H9 (cell line): Measurements from ENCODE around the gene RBM22. TPM values are rescaled to one million over a fixed set of nuclear protein-coding genes. Genes with fewer than 3 reads are reported as not detected.
A peak's percentile ranks its signal among the peaks of the same experiment; 100 is the strongest.

Source experiments
- DNase-seq: peaks from one replicate; pipeline ENCODE4 v3.0.0-alpha.2; 2017
- H2AFZ ChIP-seq: one replicate; pipeline ENCODE4 v1.6.1; 2013; ENCODE audit warnings: mild to moderate bottlenecking, low read length, control low read depth, moderate library complexity
- H2AK5ac ChIP-seq: 2 replicates; pipeline ENCODE4 v1.6.1; 2013; ENCODE audit warnings: low read length, control low read depth, mixed read lengths; ENCODE audit not compliant: insufficient read length
- H2BK120ac ChIP-seq: one replicate; pipeline ENCODE4 v1.6.1; 2013; ENCODE audit warnings: low read depth, mild to moderate bottlenecking, low read length, control low read depth, inconsistent platforms; ENCODE audit not compliant: poor library complexity, severe bottlenecking
- H2BK12ac ChIP-seq: 2 replicates; pipeline ENCODE4 v1.6.1; 2013; ENCODE audit warnings: low read length, control low read depth, mixed read lengths, low read depth; ENCODE audit not compliant: insufficient read length
- H2BK15ac ChIP-seq: 2 replicates; pipeline ENCODE4 v1.6.1; 2013; ENCODE audit warnings: low read depth, low read length, control low read depth
- H2BK20ac ChIP-seq: one replicate; pipeline ENCODE4 v1.6.1; 2013; ENCODE audit warnings: low read depth, mild to moderate bottlenecking, low read length, control low read depth, inconsistent platforms; ENCODE audit not compliant: poor library complexity, severe bottlenecking
- H2BK5ac ChIP-seq: 2 replicates; pipeline ENCODE4 v1.6.1; 2013; ENCODE audit warnings: low read length, control low read depth, mixed read lengths; ENCODE audit not compliant: insufficient read length
- H3K14ac ChIP-seq: 2 replicates; pipeline ENCODE4 v1.6.1; 2013; ENCODE audit warnings: low read length, control low read depth; ENCODE audit not compliant: insufficient read depth
- H3K18ac ChIP-seq: 2 replicates; pipeline ENCODE4 v1.6.1; 2013; ENCODE audit warnings: low read depth, mild to moderate bottlenecking, mixed read lengths, low read length, control low read depth; ENCODE audit not compliant: insufficient read length
- H3K23ac ChIP-seq: 2 replicates; pipeline ENCODE4 v1.6.1; 2013; ENCODE audit warnings: low read length, control low read depth, mixed read lengths, low read depth; ENCODE audit not compliant: insufficient read length
- H3K23me2 ChIP-seq: 2 replicates; pipeline ENCODE4 v1.6.1; 2013; ENCODE audit warnings: low read depth, mild to moderate bottlenecking, mixed read lengths, low read length, control low read depth; ENCODE audit not compliant: insufficient read length, poor library complexity, severe bottlenecking
- H3K27ac ChIP-seq: 2 replicates; pipeline ENCODE4 v1.5.1; 2013; ENCODE audit warnings: low read length, control low read depth, mixed read lengths, low read depth; ENCODE audit not compliant: insufficient read length
- H3K27me3 ChIP-seq: 2 replicates; pipeline ENCODE4 v1.6.1; 2013; ENCODE audit warnings: low read length, control low read depth, inconsistent platforms; ENCODE audit not compliant: insufficient read depth
- H3K4ac ChIP-seq: 2 replicates; pipeline ENCODE4 v1.6.1; 2013; ENCODE audit warnings: low read depth, mild to moderate bottlenecking, control low read depth, inconsistent platforms, low read length, moderate library complexity
- H3K4me1 ChIP-seq: 2 replicates; pipeline ENCODE4 v1.6.1; 2013; ENCODE audit warnings: low read length, control low read depth, inconsistent platforms; ENCODE audit not compliant: insufficient read depth
- H3K4me2 ChIP-seq: 2 replicates; pipeline ENCODE4 v1.6.1; 2013; ENCODE audit warnings: low read length, control low read depth, mixed read lengths; ENCODE audit not compliant: insufficient read length, insufficient read depth
- H3K56ac ChIP-seq: 2 replicates; pipeline ENCODE4 v1.6.1; 2013; ENCODE audit warnings: low read depth, mild to moderate bottlenecking, mixed read lengths, low read length, control low read depth; ENCODE audit not compliant: insufficient read length
- H3K79me1 ChIP-seq: 2 replicates; pipeline ENCODE4 v1.6.1; 2013; ENCODE audit warnings: low read depth, mild to moderate bottlenecking, moderate library complexity, low read length, control low read depth, inconsistent platforms; ENCODE audit not compliant: insufficient read depth, poor library complexity, severe bottlenecking
- H3K79me2 ChIP-seq: 2 replicates; pipeline ENCODE4 v1.6.1; 2013; ENCODE audit warnings: low read length, control low read depth, inconsistent platforms; ENCODE audit not compliant: insufficient read depth
- H3K9ac ChIP-seq: 2 replicates; pipeline ENCODE4 v1.6.1; 2013; ENCODE audit warnings: low read length, control low read depth, mixed read lengths; ENCODE audit not compliant: insufficient read length; ENCODE audit errors: extremely low read depth
- H3K9me3 ChIP-seq: one replicate; pipeline ENCODE4 v1.6.1; 2013; ENCODE audit warnings: low read depth, low read length, inconsistent platforms; ENCODE audit not compliant: control insufficient read depth
- H3T11ph ChIP-seq: one replicate; pipeline ENCODE4 v1.6.1; 2013; ENCODE audit warnings: mild to moderate bottlenecking, low read length, control low read depth, inconsistent platforms
- H4K20me1 ChIP-seq: one replicate; pipeline ENCODE4 v1.6.1; 2013; ENCODE audit not compliant: control insufficient read depth, insufficient read length, insufficient read depth
- H4K5ac ChIP-seq: 2 replicates; pipeline ENCODE4 v1.6.1; 2013; ENCODE audit warnings: low read depth, mild to moderate bottlenecking, mixed read lengths, low read length, control low read depth; ENCODE audit not compliant: insufficient read length
- H4K8ac ChIP-seq: replicated peaks from 2 replicates; pipeline ENCODE4 v1.6.1; 2013; ENCODE audit warnings: low read length, control low read depth, mixed read lengths, low read depth; ENCODE audit not compliant: insufficient read length
- H4K91ac ChIP-seq: 2 replicates; pipeline ENCODE4 v1.6.1; 2013; ENCODE audit warnings: low read depth, mild to moderate bottlenecking, moderate library complexity, mixed read lengths, low read length, control low read depth; ENCODE audit not compliant: insufficient read length
- H3K27ac Mint-ChIP-seq, 3 experiments: 2 replicates in 2 of 3; 3 replicates in 1 of 3; pipeline ENCODE4 v1.8.0; 2020 to 2021; ENCODE audit warnings: mixed read lengths in 3 of 3, mild to moderate bottlenecking in 1 of 3, moderate library complexity in 1 of 3
- H3K27me3 Mint-ChIP-seq: 2 replicates; pipeline ENCODE4 v1.8.0; 2021; ENCODE audit warnings: low read depth, mild to moderate bottlenecking, moderate library complexity, mixed read lengths
- H3K36me3 Mint-ChIP-seq, 3 experiments: 2 replicates in 2 of 3; 3 replicates in 1 of 3; pipeline ENCODE4 v1.8.0; 2020 to 2021; ENCODE audit warnings: low read depth in 3 of 3, mixed read lengths in 3 of 3; ENCODE audit not compliant: insufficient read depth in 1 of 3
- H3K4me1 Mint-ChIP-seq, 2 experiments: 2 replicates each; pipeline ENCODE4 v1.8.0; 2020; ENCODE audit warnings: mixed read lengths in 2 of 2
- H3K4me3 Mint-ChIP-seq, 2 experiments: 2 replicates in 1 of 2; 3 replicates in 1 of 2; pipeline ENCODE4 v1.8.0; 2020 to 2021; ENCODE audit warnings: mild to moderate bottlenecking in 2 of 2, mixed read lengths in 2 of 2, moderate library complexity in 1 of 2
- H3K9me3 Mint-ChIP-seq, 2 experiments: 2 replicates in 1 of 2; 3 replicates in 1 of 2; pipeline ENCODE4 v1.8.0; 2020; ENCODE audit warnings: mild to moderate bottlenecking in 2 of 2, mixed read lengths in 2 of 2, moderate library complexity in 1 of 2
- CTCF ChIP-seq: fragments of 200-600 bp; sonication (generic); conservative IDR thresholded peaks from 3 replicates; pipeline ENCODE4 v1.8.0; 2021; ENCODE audit warnings: antibody characterized with exemption, mild to moderate bottlenecking
- WGBS: extraction: QIAGEN DNeasy Blood & Tissue Kit; methylation state at CpG from one replicate; pipeline ENCODE4 v1.1.7; 2013; ENCODE audit warnings: missing lambda C conversion rate, low lambda C conversion rate, mixed read lengths; ENCODE audit not compliant: insufficient read length; ENCODE audit errors: extremely low coverage; 5-methylcytosine and 5-hydroxymethylcytosine counted together
- total RNA-seq: library from RNA; stranded (reverse); gene quantifications from 2 replicates; pipeline ENCODE4 v1.2.1, GENCODE V29; 2021

Gene RBM22
- total RNA-seq, 1 experiment from 2014 or later: 47.0 TPM

GRCh38 chr5:150661821-150662596 is 38.9 kb downstream of the RBM22 start:
- Histone ChIP-seq H3K4me2 (no peak overlapping the region), H4K91ac (no peak overlapping the region), H3K18ac (no peak overlapping the region), H2AFZ (no peak overlapping the region), H3K23ac (no peak overlapping the region), H2BK12ac (no peak overlapping the region), H4K20me1 (no peaks in the 10 kb centered on the region), H3K9ac (no peak overlapping the region), H3T11ph (no peak overlapping the region), H2BK15ac (no peak overlapping the region), H3K4ac (no peak overlapping the region), H3K4me1 (no peaks in the 10 kb centered on the region), H4K8ac (no peak overlapping the region), H2BK5ac (no peak overlapping the region), H3K79me2 (no peaks in the 10 kb centered on the region), H2AK5ac (no peak overlapping the region), H3K23me2 (no peaks in the 10 kb centered on the region), H3K79me1 (no peaks in the 10 kb centered on the region), H3K56ac (no peak overlapping the region), H3K27ac (no peak overlapping the region), H4K5ac (no peak overlapping the region), H3K14ac (no peak overlapping the region), H2BK120ac (no peak overlapping the region), H2BK20ac (no peak overlapping the region), H3K9me3 (no peaks in the 10 kb centered on the region), H3K27me3 (no peaks in the 10 kb centered on the region; the same call in 1 of the 2 replicates)
- Mint-ChIP-seq H3K4me1 (peaks cover 17 to 39% of the 10 kb centered on the region in 2 experiments), H3K36me3 (no peaks in the 10 kb centered on the region; a peak in 1 of 7 replicates), H3K9me3 (no peaks in the 10 kb centered on the region), H3K4me3 (no peak overlapping the region), H3K27ac (peak overlapping the region in 1 of 3 experiments; percentile 61; a peak in 1 of 7 replicates), H3K27me3 (peaks cover 20% of the 10 kb centered on the region)
- no peak for DNase-seq
- WGBS: no CpG with 5 or more reads among the region's 10 CpGs
- TF ChIP-seq CTCF: no peak
